Prostate gland (tissue), 2 donors: ENCODE measurements around the gene ZSCAN20.

ENCODE experiments used
- CTCF ChIP-seq, 4 experiments: fragments of 200-600 bp in 2 of 4; fragments of 450-650 bp in 2 of 4; sonication (generic) in 2 of 4; IDR thresholded peaks; 1 replicate in 3 of 4; 2 replicates in 1 of 4; pipeline ENCODE4 v1.5.1; 2016 to 2019; ENCODE audit warnings: antibody characterized with exemption in 4 of 4, mild to moderate bottlenecking in 2 of 4, moderate library complexity in 2 of 4
- POLR2AphosphoS5 ChIP-seq: sonication (generic); formaldehyde crosslinking; IDR thresholded peaks from one replicate; pipeline ENCODE4 v1.6.1; 2017; ENCODE audit warnings: antibody characterized with exemption

- TF ChIP-seq CTCF (IDR thresholded peaks at IDR 0.05) (no peak), POLR2AphosphoS5 (no peak)
Measured at GRCh38 chr1:33488624-33489023, 16.2 kb downstream of the ZSCAN20 start.
